Ovary (tissue), 9 donors: ENCODE results near the gene LCTL. TPM values are rescaled to one million over a fixed set of nuclear protein-coding genes. Genes with fewer than 3 reads are reported as not detected.

Experiments used
- DNase-seq, 5 donors: peaks; one replicate each; pipeline ENCODE4 v3.0.0-alpha.2; 2019 to 2020
- H3K27ac ChIP-seq, 2 donors: fragments of 200-600 bp; one replicate each; pipeline versions ENCODE4 v1.5.1 to v1.8.0; 2019 to 2022
- H3K27me3 ChIP-seq: fragments of 200-600 bp; one replicate; pipeline ENCODE4 v1.8.0; 2022
- H3K36me3 ChIP-seq: fragments of 200-600 bp; sonication (generic); one replicate; pipeline ENCODE4 v1.5.1; 2019
- H3K4me1 ChIP-seq: one replicate; pipeline ENCODE4 v1.8.1; 2013; ENCODE audit warnings: mild to moderate bottlenecking, moderate library complexity; ENCODE audit not compliant: insufficient read depth
- H3K4me3 ChIP-seq: fragments of 200-600 bp; sonication (generic); one replicate; pipeline ENCODE4 v1.5.1; 2017
- H3K9me3 ChIP-seq, 2 donors: fragments of 200-600 bp in 1 of 2; sonication (generic) in 1 of 2; one replicate each; pipeline versions ENCODE4 v1.5.1 to v1.8.1; 2013 to 2019; ENCODE audit warnings: mild to moderate bottlenecking in 1 of 2, moderate library complexity in 1 of 2
- CTCF ChIP-seq, 3 donors: fragments of 450-650 bp in 2 of 3; fragments of 200-600 bp in 1 of 3; IDR thresholded peaks; one replicate each; pipeline versions ENCODE4 v1.5.1 to v1.8.0; 2016 to 2022; ENCODE audit warnings: antibody characterized with exemption in 3 of 3, mild to moderate bottlenecking in 1 of 3
- EP300 ChIP-seq: sonication (generic); formaldehyde crosslinking; IDR thresholded peaks from one replicate; pipeline ENCODE4 v1.6.1; 2017; ENCODE audit warnings: antibody characterized with exemption
- POLR2A ChIP-seq: fragments of 450-650 bp; IDR thresholded peaks from one replicate; pipeline ENCODE4 v1.6.1; 2017; ENCODE audit warnings: antibody characterized with exemption, mild to moderate bottlenecking, moderate library complexity
- WGBS, 3 donors: extraction: QIAGEN DNeasy Blood & Tissue Kit in 1 of 3; methylation state at CpG; one replicate each; pipeline versions ENCODE4 v1.1.5 to v1.1.7; 2013 to 2017; 5-methylcytosine and 5-hydroxymethylcytosine counted together
- intact Hi-C, 4 donors: fragments of 100-400 bp; cut with DNase I; formaldehyde crosslinking; loops; one replicate each; pipeline versions ENCODE4 v1.11.0 to v1.15.1; 2022 to 2023
- polyA plus RNA-seq, 2 donors: library from polyadenylated mRNA; stranded (reverse); fragments of 200-250 nt in 1 of 2; fragments of 350-450 nt in 1 of 2; fragmentation: Illumina TruSeq in 1 of 2; extraction: RNeasy Lipid Tissue Mini Kit (QIAGEN cat#74804) in 1 of 2; gene quantifications; one replicate each; pipeline ENCODE4 v1.2.3, GENCODE V29; 2013 to 2014
- total RNA-seq, 7 donors: library from RNA; depleted of rRNA in 2 of 7; stranded (reverse); fragments of >200 nt in 2 of 7; fragmentation: NEBNext Ultra II Directional in 3 of 7; extraction: Animal tissue kit (Norgen Biotek cat#: 25700) in 3 of 7; gene quantifications; one replicate each; pipeline versions ENCODE4 v1.1.0 to v1.2.4, GENCODE V29; 2016 to 2023
- donor health status: DM: no; HTN: no; CAD: no; lungs with moderate emphysema.
- donor health status: DM: no; HTN: no; CAD: no.
- donor health status: Bipolar disorder and iron deficiency.
- donor health status: DM: yes; HTN: yes; CAD: no.
- donor health status: DM: no; HTN: no; CAD: no.
- donor health status: DM: yes; HTN: yes; CAD: no.

LCTL gene
- total and polyA plus RNA-seq, 9 donors: 0.23 TPM; not detected in 8

GRCh38 chr15:66588971-66589370, 23.2 kb upstream of the LCTL start:
- H3K9me3 ChIP-seq: no peaks in the 10 kb centered on the region
- no peak for TF ChIP-seq EP300
- TF ChIP-seq CTCF (IDR thresholded peaks at IDR 0.05): no peak
- no peak for TF ChIP-seq POLR2A

GRCh38 chr15:66588537-66588936, 22.7 kb upstream of the LCTL start:
- intact Hi-C loops: no loop called here
- Histone ChIP-seq H3K36me3 (no peaks in the 10 kb centered on the region), H3K27ac (no peak overlapping the region), H3K27me3 (no peaks in the 10 kb centered on the region), H3K4me1 (no peaks in the 10 kb centered on the region), H3K9me3 (no peaks in the 10 kb centered on the region), H3K4me3 (no peak overlapping the region)
- WGBS, 3 donors: 45 to 69% (median 57%) methylated on average over 5 of the region's 5 CpGs
- TF ChIP-seq POLR2A: no peak
- no peak for TF ChIP-seq EP300
- TF ChIP-seq CTCF (IDR thresholded peaks at IDR 0.05): no peak
- DNase-seq: no peak

More at GRCh38 chr15:66588971-66589370, 23.2 kb upstream of the LCTL start:
- intact Hi-C loops: no loop called here
- no peak overlapping the region for H3K27ac ChIP-seq
- H3K4me3 ChIP-seq: no peak overlapping the region
- 74 to 80% (median 76%) methylated on average over 8 of the region's 8 CpGs for WGBS, 3 donors
- no peaks in the 10 kb centered on the region for H3K36me3 ChIP-seq
- DNase-seq: no peak
- H3K4me1 ChIP-seq: no peaks in the 10 kb centered on the region
- H3K27me3 ChIP-seq: no peaks in the 10 kb centered on the region

GRCh38 chr15:66587749-66588148, 22.0 kb upstream of the LCTL start:
- DNase-seq: no peak
- no peak for TF ChIP-seq CTCF (IDR thresholded peaks at IDR 0.05)
- TF ChIP-seq EP300: no peak
- no peak for TF ChIP-seq POLR2A
- no peaks in the 10 kb centered on the region for H3K9me3 ChIP-seq

GRCh38 chr15:66587020-66587419, 21.2 kb upstream of the LCTL start:
- Histone ChIP-seq H3K4me3 (no peak overlapping the region), H3K9me3 (no peaks in the 10 kb centered on the region), H3K36me3 (no peaks in the 10 kb centered on the region), H3K4me1 (no peaks in the 10 kb centered on the region), H3K27ac (no peak overlapping the region), H3K27me3 (no peaks in the 10 kb centered on the region)
- no peak for DNase-seq
- intact Hi-C loops: no loop called here
- no peak for TF ChIP-seq POLR2A
- TF ChIP-seq EP300: no peak
- TF ChIP-seq CTCF (IDR thresholded peaks at IDR 0.05): no peak

More at GRCh38 chr15:66587749-66588148, 22.0 kb upstream of the LCTL start:
- intact Hi-C loops: no loop called here
- no peaks in the 10 kb centered on the region for H3K36me3 ChIP-seq
- WGBS, 3 donors: 25 to 45% (median 41%) methylated on average over 5 of the region's 5 CpGs
- no peak overlapping the region for H3K27ac ChIP-seq
- no peak overlapping the region for H3K4me3 ChIP-seq
- H3K27me3 ChIP-seq: no peaks in the 10 kb centered on the region
- H3K4me1 ChIP-seq: no peaks in the 10 kb centered on the region
